GM12865 (cell line): ENCODE results near the gene JOSD1.

ENCODE experiments used
- DNase-seq: peaks from one replicate; pipeline ENCODE4 v3.0.0; 2010; ENCODE audit warnings: low read depth
- H3K4me3 ChIP-seq: 2 replicates; pipeline ENCODE4 v1.5.1; 2011; ENCODE audit warnings: mild to moderate bottlenecking, low read depth, low read length, control low read depth
- CTCF ChIP-seq: IDR thresholded peaks from 2 replicates; pipeline ENCODE4 v1.5.1; 2011; ENCODE audit warnings: low read length, control low read depth, low read depth, inconsistent platforms; ENCODE audit not compliant: insufficient read depth; ENCODE audit errors: missing control alignments

Gene JOSD1

GRCh38 chr22:38707346-38707745 is 6.6 kb upstream of the JOSD1 start:
- no peak for TF ChIP-seq CTCF

GRCh38 chr22:38706901-38707195 is 6.1 kb upstream of the JOSD1 start:
- DNase-seq, result no peak
- no peak for TF ChIP-seq CTCF
- H3K4me3 ChIP-seq, result peak overlapping the region; percentile 79

More at GRCh38 chr22:38707346-38707745, 6.6 kb upstream of the JOSD1 start:
- peak; percentile 33 for DNase-seq
- peak overlapping the region; percentile 79 for H3K4me3 ChIP-seq

- DNase-seq, result peak; percentile 49
- peak overlapping the region; percentile 79 for H3K4me3 ChIP-seq
- TF ChIP-seq CTCF, result no peak
Measured at GRCh38 chr22:38706101-38706900, 5.6 kb upstream of the JOSD1 start.

- DNase-seq, result peak; percentile 100
- H3K4me3 ChIP-seq, result peak within 1 kb of the TSS; percentile 79
- TF ChIP-seq CTCF, result no peak
Measured at GRCh38 chr22:38705235-38706100, 4.7 kb upstream of the JOSD1 start, which contains the start of gene GTPBP1. Gene GTPBP1 (plus strand): TSS chr22:38705944. CDS start chr22:38705956, 12 bp downstream.

- H3K4me3 ChIP-seq, result peak overlapping the region; percentile 55
- no peak for DNase-seq
- no peak for TF ChIP-seq CTCF
Measured at GRCh38 chr22:38704654-38705234, 4.0 kb upstream of the JOSD1 start.

GRCh38 chr22:38700270-38700788 is 414 bp downstream of the JOSD1 start:
- H3K4me3 ChIP-seq, result peak overlapping the region; percentile 74
- no peak for DNase-seq
- no peak for TF ChIP-seq CTCF
